IPS-NIHi7 (cell line): ENCODE results near the gene NLRX1.
A peak's percentile ranks its signal among the peaks of the same experiment; 100 is the strongest.
"Not testable (repeated sequence)": the region's sequence is repeated elsewhere in the genome, so short reads cannot be mapped to it uniquely, and the experiment has no call there.

Source experiments
- DNase-seq: peaks from one replicate; pipeline ENCODE4 v3.0.0; 2012; ENCODE audit warnings: mixed read lengths; ENCODE audit errors: extremely low spot score

Gene NLRX1

GRCh38 chr11:119168471-119169281, at the start of gene NLRX1:
Gene NLRX1, plus strand, starts transcription at chr11:119168725. Its CDS starts 2,679 bp downstream, at chr11:119171404.
- DNase-seq = peak; percentile 97

GRCh38 chr11:119118946-119119345, 49.6 kb upstream of the NLRX1 start:
- DNase-seq = no peak

- no peak for DNase-seq
Measured at GRCh38 chr11:119120639-119121007, 47.9 kb upstream of the NLRX1 start.

- DNase-seq = peak; percentile 100
Measured at GRCh38 chr11:119121008-119121810, 47.3 kb upstream of the NLRX1 start, which contains the start of gene HINFP. Gene HINFP, plus strand, starts transcription at chr11:119121580. Its CDS starts 5,365 bp downstream, at chr11:119126945.

- DNase-seq = no peak
Measured at GRCh38 chr11:119121811-119122124, 46.8 kb upstream of the NLRX1 start.

GRCh38 chr11:119125821-119126220, 42.7 kb upstream of the NLRX1 start:
- no peak for DNase-seq

GRCh38 chr11:119126675-119127268, 41.8 kb upstream of the NLRX1 start:
- no peak for DNase-seq

- DNase-seq = no peak
Measured at GRCh38 chr11:119130662-119131061, 37.9 kb upstream of the NLRX1 start.

GRCh38 chr11:119134389-119134978, 34.0 kb upstream of the NLRX1 start:
- DNase-seq = peak; percentile 49

GRCh38 chr11:119139276-119139675, 29.2 kb upstream of the NLRX1 start:
- not testable (repeated sequence) for DNase-seq

- DNase-seq = peak; percentile 93
Measured at GRCh38 chr11:119144825-119145486, 23.6 kb upstream of the NLRX1 start.

- DNase-seq = no peak
Measured at GRCh38 chr11:119145551-119145950, 23.0 kb upstream of the NLRX1 start.

GRCh38 chr11:119147604-119148333, 20.8 kb upstream of the NLRX1 start:
- DNase-seq = no peak

- DNase-seq = no peak
Measured at GRCh38 chr11:119148720-119149017, 19.9 kb upstream of the NLRX1 start.

- DNase-seq = peak; percentile 53
Measured at GRCh38 chr11:119149018-119149785, 19.3 kb upstream of the NLRX1 start, which contains the start of gene ABCG4. Gene ABCG4, plus strand, starts transcription at chr11:119149052. Its CDS starts 914 bp downstream, at chr11:119149966.

- no peak for DNase-seq
Measured at GRCh38 chr11:119149786-119150275, 18.7 kb upstream of the NLRX1 start.

GRCh38 chr11:119152043-119152442, 16.5 kb upstream of the NLRX1 start:
- DNase-seq = no peak

- DNase-seq = no peak
Measured at GRCh38 chr11:119152604-119153003, 15.9 kb upstream of the NLRX1 start.

GRCh38 chr11:119153049-119153818, 15.3 kb upstream of the NLRX1 start:
- peak; percentile 57 for DNase-seq
